Stimulated activated CD8-positive, alpha-beta memory T cell treated with anti-CD3 and anti-CD28 coated beads, Interleukin-4, amount 100 ng/mL, for 1 hour (primary cell): ENCODE measurements around the gene AP4E1.
"Not testable (repeated sequence)": the region's sequence is repeated elsewhere in the genome, so short reads cannot be mapped to it uniquely, and the experiment has no call there.

Experiments
- DNase-seq, 2 donors: peaks; one replicate each; pipeline ENCODE4 v3.0.0-alpha.2; 2020; ENCODE audit warnings: low read depth in 2 of 2, low spot score in 1 of 2

AP4E1 gene

GRCh38 chr15:50943638-50944037, 35.2 kb downstream of the AP4E1 start:
- DNase-seq: no peak

GRCh38 chr15:50944672-50945071, 36.2 kb downstream of the AP4E1 start:
- DNase-seq: no peak

GRCh38 chr15:50945725-50946124, 37.2 kb downstream of the AP4E1 start:
- DNase-seq: no peak

GRCh38 chr15:50950745-50951144, 42.3 kb downstream of the AP4E1 start:
- DNase-seq: not testable (repeated sequence)

- DNase-seq: no peak
These were observed 44.8 kb downstream of the AP4E1 start for GRCh38 chr15:50953302-50953701.

GRCh38 chr15:50954837-50955236, 46.4 kb downstream of the AP4E1 start:
- DNase-seq: not testable (repeated sequence)

- DNase-seq: no peak
These were observed 51.2 kb downstream of the AP4E1 start for GRCh38 chr15:50959717-50960116.

- no peak for DNase-seq
These were observed 55.6 kb downstream of the AP4E1 start for GRCh38 chr15:50964075-50964474.

- no peak for DNase-seq
These were observed 59.9 kb downstream of the AP4E1 start for GRCh38 chr15:50968353-50968752.

GRCh38 chr15:50970524-50970923, 62.0 kb downstream of the AP4E1 start:
- DNase-seq: no peak

GRCh38 chr15:50971115-50971514, 62.6 kb downstream of the AP4E1 start:
- DNase-seq: no peak

- DNase-seq: no peak
These were observed 63.1 kb downstream of the AP4E1 start for GRCh38 chr15:50971542-50971941.

- DNase-seq: no peak
These were observed 65.1 kb downstream of the AP4E1 start for GRCh38 chr15:50973605-50974004.

GRCh38 chr15:50977162-50977561, 68.7 kb downstream of the AP4E1 start:
- DNase-seq: no peak

GRCh38 chr15:50978580-50978979, 70.1 kb downstream of the AP4E1 start:
- no peak for DNase-seq

- no peak for DNase-seq
These were observed 70.6 kb downstream of the AP4E1 start for GRCh38 chr15:50979041-50979440.

- DNase-seq: no peak
These were observed 85.1 kb downstream of the AP4E1 start for GRCh38 chr15:50993598-50993997.

- DNase-seq: no peak
These were observed 88.2 kb downstream of the AP4E1 start for GRCh38 chr15:50996641-50997040.

- no peak for DNase-seq
These were observed 89.0 kb downstream of the AP4E1 start for GRCh38 chr15:50997371-50998051.

GRCh38 chr15:51004103-51004551, 95.6 kb downstream of the AP4E1 start:
- DNase-seq: no peak

GRCh38 chr15:51006336-51006985, 98.0 kb downstream of the AP4E1 start:
- DNase-seq: no peak

- DNase-seq: no peak
These were observed 98.7 kb downstream of the AP4E1 start for GRCh38 chr15:51007131-51007666.

GRCh38 chr15:51011212-51011611, 102.7 kb downstream of the AP4E1 start:
- no peak for DNase-seq
